GM19324 (cell line): ENCODE data around the gene ZNF124.
"Not testable (repeated sequence)": the region's sequence is repeated elsewhere in the genome, so short reads cannot be mapped to it uniquely, and the experiment has no call there.

Source experiments
- ATAC-seq: cut with Tn5 transposase; IDR thresholded peaks from one replicate; pipeline ENCODE4 v1.9.1; 2021; ENCODE audit warnings: mild to moderate bottlenecking, moderate library complexity; ENCODE audit not compliant: unreplicated experiment, low FRiP score

Gene ZNF124

GRCh38 chr1:247171875-247172563, at the start of gene ZNF124:
Gene ZNF124 (minus strand): TSS chr1:247172020. CDS start chr1:247171877, 143 bp downstream.
- ATAC-seq: peak; percentile 99

- not testable (repeated sequence) for ATAC-seq
Measured at GRCh38 chr1:247220280-247220679, 48.5 kb upstream of the ZNF124 start.

GRCh38 chr1:247218121-247218651, 46.4 kb upstream of the ZNF124 start:
- ATAC-seq: no peak

GRCh38 chr1:247216261-247216660, 44.4 kb upstream of the ZNF124 start:
- no peak for ATAC-seq

- no peak for ATAC-seq
Measured at GRCh38 chr1:247212627-247213617, 41.1 kb upstream of the ZNF124 start.

- peak; percentile 63 for ATAC-seq
Measured at GRCh38 chr1:247212012-247212411, 40.2 kb upstream of the ZNF124 start.

- no peak for ATAC-seq
Measured at GRCh38 chr1:247211339-247211738, 39.5 kb upstream of the ZNF124 start.

- ATAC-seq: peak; percentile 96
Measured at GRCh38 chr1:247210376-247211117, 38.7 kb upstream of the ZNF124 start.

GRCh38 chr1:247210062-247210375, 38.2 kb upstream of the ZNF124 start:
- ATAC-seq: peak; percentile 0

GRCh38 chr1:247209396-247209795, 37.6 kb upstream of the ZNF124 start:
- no peak for ATAC-seq

- no peak for ATAC-seq
Measured at GRCh38 chr1:247204177-247204647, 32.4 kb upstream of the ZNF124 start.

GRCh38 chr1:247198781-247199180, 27.0 kb upstream of the ZNF124 start:
- no peak for ATAC-seq

- no peak for ATAC-seq
Measured at GRCh38 chr1:247193958-247194357, 22.1 kb upstream of the ZNF124 start.

GRCh38 chr1:247189981-247190798, 18.4 kb upstream of the ZNF124 start:
- no peak for ATAC-seq

GRCh38 chr1:247185667-247186066, 13.8 kb upstream of the ZNF124 start:
- ATAC-seq: no peak

GRCh38 chr1:247184254-247184653, 12.4 kb upstream of the ZNF124 start:
- no peak for ATAC-seq

GRCh38 chr1:247182994-247183393, 11.2 kb upstream of the ZNF124 start:
- ATAC-seq: no peak

- ATAC-seq: no peak
Measured at GRCh38 chr1:247180581-247180980, 8.8 kb upstream of the ZNF124 start.

- no peak for ATAC-seq
Measured at GRCh38 chr1:247177755-247178154, 5.9 kb upstream of the ZNF124 start.

- no peak for ATAC-seq
Measured at GRCh38 chr1:247175458-247175857, 3.6 kb upstream of the ZNF124 start.
